ENCODE results near the gene NUP214.
"Not testable (repeated sequence)": the region's sequence is repeated elsewhere in the genome, so short reads cannot be mapped to it uniquely, and the experiment has no call there.

Gene NUP214

DNA sequence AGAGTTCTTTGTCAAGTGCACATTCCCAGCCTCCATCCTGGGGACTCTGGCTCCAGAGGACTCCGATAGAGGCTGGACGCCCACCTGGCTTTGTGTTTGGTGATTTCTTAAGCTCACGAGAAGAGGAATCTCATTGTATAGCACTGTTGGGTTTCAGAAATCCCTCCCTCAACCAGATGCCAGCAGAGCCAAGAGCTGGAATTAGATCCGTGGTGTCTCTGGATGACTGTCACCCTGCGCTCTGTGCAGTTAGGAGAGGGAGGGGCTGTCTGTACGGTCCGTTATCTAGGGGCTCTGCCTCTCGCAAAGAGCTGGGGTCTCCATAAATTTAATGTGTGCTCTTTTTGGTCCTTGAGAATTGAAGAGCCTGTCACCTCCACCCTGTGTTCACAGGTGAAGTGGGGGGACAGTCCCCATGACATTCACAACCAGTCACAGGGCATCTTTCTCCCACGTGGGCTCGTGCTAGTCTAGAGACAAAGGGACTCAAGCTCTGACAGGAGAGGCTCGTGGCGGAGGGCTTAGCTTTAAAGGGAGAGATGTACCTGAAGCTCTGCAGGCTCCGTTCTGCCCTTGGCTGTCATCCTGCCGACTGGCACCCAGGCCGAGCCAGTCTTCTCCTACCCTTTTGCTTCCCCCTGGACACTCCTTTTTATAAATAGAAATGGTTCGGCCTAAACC, 109.6 kb downstream of the NUP214 start:
- no peak for DNase-seq (ENCODE audit: low spot score)

- DNase-seq (ENCODE audit: low spot score): no peak
These were observed 110.1 kb downstream of the NUP214 start for GRCh38 chr9:131235480-131235851.

GRCh38 chr9:131236161-131236560, 110.8 kb downstream of the NUP214 start:
- DNase-seq (ENCODE audit: low spot score): no peak

DNA sequence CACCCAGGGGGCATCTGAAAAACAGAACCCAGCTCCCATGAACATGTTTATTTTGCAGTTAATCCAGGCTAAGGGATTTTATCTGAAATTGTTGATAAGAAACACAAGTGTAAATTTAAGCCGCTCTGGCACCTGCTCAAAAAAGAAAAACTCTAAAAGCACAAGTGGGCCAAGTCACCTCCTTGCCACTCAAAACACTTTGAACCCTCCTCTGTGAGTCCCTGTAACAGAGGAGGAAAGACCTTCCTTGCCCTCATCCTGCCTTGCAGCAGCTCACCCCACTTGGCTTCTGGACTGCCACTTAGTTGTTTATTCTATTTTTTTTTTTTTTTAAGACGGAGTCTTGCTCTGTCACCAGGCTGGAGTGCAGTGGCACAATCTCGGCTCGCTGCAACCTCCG, 111.4 kb downstream of the NUP214 start:
- DNase-seq (ENCODE audit: low spot score): no peak

DNA sequence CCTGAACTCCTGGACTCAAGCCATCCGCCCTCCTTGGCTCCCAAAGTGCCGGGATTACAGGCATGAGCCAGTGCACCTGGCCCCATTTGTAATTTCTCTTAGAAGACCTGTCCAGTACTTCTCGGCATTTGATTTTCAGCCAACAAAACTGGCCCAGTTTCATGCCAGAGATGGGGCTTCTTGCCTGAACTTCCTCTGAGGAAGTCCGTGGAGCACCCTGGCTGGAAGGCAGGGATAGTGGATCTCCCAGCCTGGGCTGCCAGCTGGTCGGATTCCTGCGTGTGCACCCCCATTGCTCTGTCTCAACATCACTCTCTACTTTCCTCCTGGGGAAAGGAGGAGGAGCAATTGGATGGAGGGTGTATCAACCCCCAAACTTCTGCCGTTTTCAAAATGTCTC, 111.9 kb downstream of the NUP214 start:
- no peak for DNase-seq (ENCODE audit: low spot score)

DNA sequence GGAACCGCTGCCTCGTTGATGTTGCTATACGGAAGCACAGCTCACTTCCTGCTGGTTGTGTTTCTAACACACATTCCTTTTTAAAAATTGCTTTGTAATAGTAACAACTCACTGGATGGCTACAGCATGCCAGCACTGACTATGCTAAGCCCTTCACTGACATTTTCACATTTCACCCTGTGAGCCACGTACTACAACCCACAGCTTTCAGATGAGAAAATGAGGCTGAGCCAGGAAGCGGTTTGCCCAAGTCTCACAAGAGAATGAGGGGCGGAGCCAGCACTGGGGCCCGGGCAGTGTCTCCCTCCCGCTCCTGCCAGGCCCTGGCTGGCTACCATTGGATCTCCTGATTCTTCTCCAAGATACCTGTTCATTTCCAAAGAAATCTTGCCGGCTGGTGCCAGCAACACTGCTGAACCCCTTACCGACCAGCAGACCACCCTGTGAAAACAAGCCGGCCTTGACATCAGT, 112.6 kb downstream of the NUP214 start:
- peak; percentile 91 for DNase-seq (ENCODE audit: low spot score)

DNA sequence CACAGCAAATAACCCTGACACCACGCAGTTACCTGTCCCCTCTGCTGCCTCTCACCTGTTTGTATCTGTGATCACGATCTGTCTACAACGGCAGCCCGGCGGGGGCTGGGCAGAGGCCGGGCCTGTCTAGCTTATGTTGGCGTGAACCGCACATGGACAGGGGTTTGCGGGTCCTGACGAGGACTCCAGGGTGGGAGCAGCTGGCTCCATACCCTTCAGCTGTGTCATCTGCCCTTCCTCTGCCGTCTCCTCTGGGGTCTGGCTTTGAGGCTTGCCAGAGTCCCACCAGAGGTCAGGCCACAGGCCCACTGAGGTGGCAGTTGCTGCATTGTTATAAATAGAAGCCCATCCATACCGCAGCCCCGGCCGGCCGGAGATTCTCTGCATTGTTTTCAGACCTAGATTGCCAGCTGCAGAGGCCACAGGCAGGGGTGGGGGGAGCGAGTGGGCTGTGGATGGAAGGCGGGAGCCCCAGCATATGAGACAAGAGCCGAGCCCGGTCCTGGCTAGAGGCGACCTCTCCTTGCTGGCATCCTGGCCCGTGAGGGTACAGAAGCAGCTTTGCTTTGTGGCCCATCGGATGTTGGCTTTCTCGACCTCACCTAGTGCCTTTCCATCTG, 113.1 kb downstream of the NUP214 start:
- DNase-seq (ENCODE audit: low spot score): no peak

DNA sequence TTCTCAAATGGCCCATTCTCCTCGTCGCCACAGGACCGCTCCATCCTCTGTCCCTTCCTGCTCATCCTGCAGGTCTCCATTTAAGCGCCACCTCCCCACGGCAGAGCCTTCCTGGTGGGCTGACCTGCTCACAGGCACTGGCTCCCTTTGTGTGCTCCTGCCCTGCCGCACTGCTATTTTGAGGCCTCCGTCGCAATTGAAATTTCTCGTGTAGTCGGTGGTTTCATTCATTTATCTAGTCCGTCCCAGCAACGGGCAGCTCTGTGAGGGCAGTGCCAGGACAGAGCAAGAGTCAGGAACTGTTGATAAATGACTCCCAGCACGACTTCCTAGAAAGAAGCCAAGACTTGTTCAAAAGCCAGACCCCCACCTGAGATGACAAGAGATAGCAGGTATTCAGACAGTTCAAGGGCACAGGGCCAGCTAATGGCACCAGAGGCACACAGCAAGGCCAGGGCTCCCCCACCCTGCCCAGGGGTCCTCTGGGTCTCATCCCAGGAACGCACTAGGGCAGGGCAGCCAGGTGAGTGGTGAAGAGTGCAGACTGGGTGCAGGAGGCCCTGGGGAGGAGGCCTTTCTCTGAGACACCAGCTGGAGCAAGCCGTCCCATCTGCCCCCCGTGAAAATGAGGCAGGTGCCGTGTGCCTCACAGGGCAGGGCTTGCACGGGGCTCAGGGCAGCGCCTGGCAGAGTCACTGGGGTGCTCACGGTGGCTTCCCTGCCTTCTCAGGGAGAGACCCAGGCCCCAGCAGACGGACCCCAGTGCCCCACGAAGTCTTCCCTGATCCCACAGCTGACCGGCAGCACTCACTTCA, 114.0 kb downstream of the NUP214 start:
- no peak for DNase-seq (ENCODE audit: low spot score)

GRCh38 chr9:131240047-131240921, 114.9 kb downstream of the NUP214 start:
- no peak for DNase-seq (ENCODE audit: low spot score)

GRCh38 chr9:131244331-131244730, 118.9 kb downstream of the NUP214 start:
- not testable (repeated sequence) for DNase-seq (ENCODE audit: low spot score)

- DNase-seq (ENCODE audit: low spot score): no peak
These were observed 121.2 kb downstream of the NUP214 start for GRCh38 chr9:131246618-131247017.

- DNase-seq (ENCODE audit: low spot score): no peak
These were observed 126.7 kb downstream of the NUP214 start for GRCh38 chr9:131252120-131252519.

DNA sequence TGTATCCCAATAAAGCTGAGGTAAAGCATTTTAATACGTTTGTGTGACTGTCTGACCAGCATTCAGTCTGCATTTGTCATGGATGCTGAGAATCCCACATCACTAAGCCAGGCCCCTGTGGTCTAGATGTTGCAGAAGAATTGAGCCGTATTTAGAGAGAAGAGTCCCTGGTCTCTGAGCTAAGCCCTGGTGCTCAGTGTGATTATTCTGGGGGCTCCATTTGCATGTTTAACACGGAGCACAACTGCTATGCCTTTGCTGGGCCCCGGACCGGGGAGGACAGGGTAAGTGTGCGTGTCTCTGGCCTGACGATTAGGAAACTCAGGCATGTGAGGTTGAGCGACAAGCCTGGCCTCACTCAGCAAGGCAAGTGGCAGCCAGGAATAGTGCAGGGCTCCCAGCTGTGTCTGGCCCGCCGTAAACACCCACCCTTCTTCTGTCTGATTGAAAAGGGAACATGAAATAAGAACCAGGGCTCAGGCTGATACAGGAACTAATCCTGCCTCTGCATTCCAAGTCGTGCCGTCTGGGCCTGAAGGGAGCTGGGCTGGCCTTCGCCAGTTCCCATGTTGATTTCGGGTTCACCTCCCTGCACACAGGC, 128.6 kb downstream of the NUP214 start:
- DNase-seq (ENCODE audit: low spot score): peak; percentile 60

DNA sequence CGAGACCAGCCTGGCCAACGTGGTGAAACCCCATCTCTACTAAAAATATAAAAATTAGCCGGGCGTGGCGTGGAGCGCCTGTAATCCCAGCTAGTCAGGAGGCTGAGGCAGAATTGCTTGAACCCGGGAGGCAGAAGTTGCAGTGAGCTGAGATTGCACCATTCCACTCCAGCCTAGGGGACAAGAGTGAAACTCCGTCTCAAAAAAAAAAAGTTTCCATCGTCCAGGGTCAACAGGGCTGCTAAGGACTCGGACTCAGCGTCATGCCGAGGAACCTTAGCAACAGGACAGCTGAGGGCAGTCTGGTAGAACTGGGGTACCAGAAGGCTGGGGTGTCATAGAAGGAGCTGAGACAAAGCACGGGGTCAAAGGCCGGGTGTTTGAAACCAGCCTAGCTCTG, 129.2 kb downstream of the NUP214 start:
- DNase-seq (ENCODE audit: low spot score): no peak

DNA sequence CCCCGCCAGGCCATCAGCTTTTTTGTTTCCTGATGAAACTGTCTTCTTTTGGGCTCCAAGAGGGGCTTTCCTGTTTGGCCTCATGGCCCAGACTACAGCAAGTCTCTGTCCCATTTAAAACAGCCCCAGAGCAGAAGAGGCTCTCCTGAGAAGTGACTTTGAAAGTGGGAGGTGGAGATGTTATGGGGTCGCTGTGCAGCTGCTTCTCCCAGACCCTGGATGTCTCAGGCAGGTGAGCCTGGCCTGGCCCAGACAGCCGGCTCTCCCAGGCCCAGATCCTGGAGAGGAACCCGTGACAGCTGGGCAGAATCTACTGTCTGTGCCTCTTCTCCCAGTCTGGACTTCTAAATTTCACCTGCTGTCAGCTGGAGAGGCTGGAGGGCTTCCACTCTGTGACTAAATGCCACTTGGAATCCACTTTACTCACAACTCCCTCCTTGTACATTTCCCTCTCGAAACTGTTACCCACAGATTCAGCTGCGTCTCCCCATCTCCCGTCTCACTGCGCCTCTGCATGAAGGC, 130.4 kb downstream of the NUP214 start:
- DNase-seq (ENCODE audit: low spot score): no peak

- no peak for DNase-seq (ENCODE audit: low spot score)
These were observed 132.1 kb downstream of the NUP214 start for GRCh38 chr9:131257266-131258025.

DNA sequence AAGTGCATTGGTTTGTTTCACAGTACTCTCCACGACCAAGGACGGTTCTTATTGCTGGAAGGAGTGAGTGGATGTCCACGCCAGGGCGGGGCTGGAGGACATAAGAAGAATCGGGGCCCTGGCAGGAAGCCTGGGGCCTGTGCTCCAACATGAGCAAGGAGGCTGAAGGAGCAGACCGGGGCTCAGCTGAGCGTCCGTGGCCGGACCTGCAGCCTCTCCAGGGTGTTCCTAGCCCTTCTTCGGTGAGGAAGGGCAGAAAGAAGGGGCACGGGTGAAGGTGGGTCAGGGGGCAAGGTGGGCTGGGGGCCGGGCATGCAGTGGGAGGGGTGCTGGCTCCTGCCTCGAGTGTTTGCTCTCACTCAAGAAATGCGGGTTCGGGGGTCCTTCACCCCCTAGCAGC, 132.8 kb downstream of the NUP214 start:
- no peak for DNase-seq (ENCODE audit: low spot score)

DNA sequence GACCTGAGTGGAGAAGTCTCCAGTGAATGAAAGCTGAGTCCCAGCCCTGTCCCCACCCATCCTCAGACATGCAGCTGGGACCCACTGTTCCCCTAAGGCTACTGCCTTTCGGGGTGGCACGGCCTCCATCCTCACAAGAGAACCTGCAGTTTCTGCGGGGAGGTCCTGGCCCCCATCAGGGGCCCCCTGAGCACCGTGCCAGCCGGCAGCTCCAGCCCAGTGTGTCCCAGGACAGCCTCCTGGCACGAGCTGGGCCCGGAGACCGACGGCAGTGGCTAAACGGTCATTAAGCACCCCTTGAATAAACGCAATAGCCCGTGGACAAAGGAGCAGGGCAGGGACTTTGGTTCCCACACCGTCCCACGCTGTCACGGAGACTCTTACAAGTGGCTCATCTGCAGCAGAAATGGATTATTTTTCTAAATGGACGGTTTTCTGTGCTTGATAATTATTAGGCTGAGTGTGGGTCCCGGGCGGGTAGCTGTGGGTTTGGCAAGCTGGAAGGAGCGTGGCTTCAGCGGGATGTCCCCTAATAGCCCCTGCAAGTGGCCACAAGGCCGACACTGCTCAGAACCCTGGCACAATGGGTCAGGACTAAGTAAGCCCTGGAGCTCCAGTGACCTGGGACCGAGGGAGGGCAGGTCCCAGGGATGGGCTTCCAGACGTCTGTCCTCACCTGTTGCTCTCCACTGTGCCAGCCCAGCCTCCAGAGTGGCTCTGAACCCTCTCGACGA, 133.5 kb downstream of the NUP214 start:
- DNase-seq (ENCODE audit: low spot score): no peak

GRCh38 chr9:131259432-131259898, 134.1 kb downstream of the NUP214 start:
- no peak for DNase-seq (ENCODE audit: low spot score)
